ENCODE data around the gene TRPT1.

Gene TRPT1

GRCh38 chr11:64201543-64201942 lies 24.4 kb downstream of the TRPT1 start:
- in situ Hi-C loops (cut with HindIII; ENCODE audit: low pct_ligation_motif_present, low pct_unique_long_range_greater_than_20kb, low sequenced_read_pairs) = no loop called here

GRCh38 chr11:64198511-64198910 lies 27.5 kb downstream of the TRPT1 start:
- in situ Hi-C loops (cut with HindIII; ENCODE audit: low pct_ligation_motif_present, low pct_unique_long_range_greater_than_20kb, low sequenced_read_pairs) = no loop called here
- no peak for DNase-seq

More at GRCh38 chr11:64201543-64201942, 24.4 kb downstream of the TRPT1 start:
- no peak for DNase-seq

- in situ Hi-C loops (cut with HindIII; ENCODE audit: low pct_ligation_motif_present, low pct_unique_long_range_greater_than_20kb, low sequenced_read_pairs) = no loop called here
- no peak for DNase-seq
Observed at GRCh38 chr11:64196626-64197025, 29.4 kb downstream of the TRPT1 start.

- DNase-seq = no peak
- in situ Hi-C loops (cut with HindIII; ENCODE audit: low pct_ligation_motif_present, low pct_unique_long_range_greater_than_20kb, low sequenced_read_pairs) = no loop called here
Observed at GRCh38 chr11:64192434-64192833, 33.6 kb downstream of the TRPT1 start.

GRCh38 chr11:64186492-64187165 lies 39.4 kb downstream of the TRPT1 start:
- no peak for DNase-seq
- in situ Hi-C loops (cut with HindIII; ENCODE audit: low pct_ligation_motif_present, low pct_unique_long_range_greater_than_20kb, low sequenced_read_pairs) = no loop called here

GRCh38 chr11:64185693-64186491 lies 40.1 kb downstream of the TRPT1 start, which contains the start of gene STIP1:
Gene STIP1, plus strand, starts transcription at chr11:64186171. Its CDS starts 91 bp downstream, at chr11:64186262.
- peak; percentile 99 for DNase-seq
- in situ Hi-C loops (cut with HindIII; ENCODE audit: low pct_ligation_motif_present, low pct_unique_long_range_greater_than_20kb, low sequenced_read_pairs) = no loop called here

GRCh38 chr11:64185175-64185692 lies 40.8 kb downstream of the TRPT1 start:
- in situ Hi-C loops (cut with HindIII; ENCODE audit: low pct_ligation_motif_present, low pct_unique_long_range_greater_than_20kb, low sequenced_read_pairs) = no loop called here
- DNase-seq = peak; percentile 80

- in situ Hi-C loops (cut with HindIII; ENCODE audit: low pct_ligation_motif_present, low pct_unique_long_range_greater_than_20kb, low sequenced_read_pairs) = no loop called here
Observed at GRCh38 chr11:64183890-64184289, 42.1 kb downstream of the TRPT1 start.

GRCh38 chr11:64181506-64182411 lies 44.2 kb downstream of the TRPT1 start:
- in situ Hi-C loops (cut with HindIII; ENCODE audit: low pct_ligation_motif_present, low pct_unique_long_range_greater_than_20kb, low sequenced_read_pairs) = no loop called here
- peak; percentile 88 for DNase-seq

More at GRCh38 chr11:64183890-64184289, 42.1 kb downstream of the TRPT1 start:
- DNase-seq = no peak

GRCh38 chr11:64180891-64181290 lies 45.1 kb downstream of the TRPT1 start:
- DNase-seq = no peak
- in situ Hi-C loops (cut with HindIII; ENCODE audit: low pct_ligation_motif_present, low pct_unique_long_range_greater_than_20kb, low sequenced_read_pairs) = no loop called here

GRCh38 chr11:64178951-64179639 lies 46.9 kb downstream of the TRPT1 start:
- in situ Hi-C loops (cut with HindIII; ENCODE audit: low pct_ligation_motif_present, low pct_unique_long_range_greater_than_20kb, low sequenced_read_pairs) = no loop called here
- DNase-seq = no peak

GRCh38 chr11:64178203-64178602 lies 47.8 kb downstream of the TRPT1 start:
- in situ Hi-C loops (cut with HindIII; ENCODE audit: low pct_ligation_motif_present, low pct_unique_long_range_greater_than_20kb, low sequenced_read_pairs) = no loop called here
- DNase-seq = no peak

- in situ Hi-C loops (cut with HindIII; ENCODE audit: low pct_ligation_motif_present, low pct_unique_long_range_greater_than_20kb, low sequenced_read_pairs) = no loop called here
- no peak for DNase-seq
Observed at GRCh38 chr11:64176751-64177150, 49.2 kb downstream of the TRPT1 start.

Measured in ACHN (cell line).